CMK (cell line): ENCODE results near the gene BRK1.
"Not testable (repeated sequence)": the region's sequence is repeated elsewhere in the genome, so short reads cannot be mapped to it uniquely, and the experiment has no call there.

ENCODE experiments used
- DNase-seq: peaks from one replicate; pipeline ENCODE4 v3.0.0-alpha.2; 2010; ENCODE audit warnings: low read depth

The BRK1 gene

DNA sequence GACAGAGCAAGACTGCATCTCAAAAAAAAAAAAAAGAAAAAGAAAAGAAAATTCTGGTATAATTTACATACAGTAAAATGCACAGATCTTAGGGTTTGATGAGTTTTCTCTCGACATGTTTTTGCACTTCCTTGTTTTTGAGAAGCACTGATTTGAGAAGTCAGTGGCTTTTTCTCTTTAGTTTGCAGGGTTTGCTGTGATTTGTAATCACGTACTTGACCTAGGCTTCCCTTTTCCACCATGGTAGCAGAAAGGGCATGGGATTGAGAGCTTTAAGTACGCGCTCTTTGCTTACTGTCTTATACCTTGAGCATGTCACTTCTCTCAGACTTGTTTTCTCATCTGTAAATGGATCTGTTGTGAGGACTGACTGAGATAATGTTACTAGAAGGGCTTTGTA, 30.2 kb downstream of the BRK1 start:
- DNase-seq: no peak

- no peak for DNase-seq
These were observed 33.8 kb downstream of the BRK1 start for GRCh38 chr3:10149226-10149625.

- DNase-seq: no peak
These were observed 35.5 kb downstream of the BRK1 start for GRCh38 chr3:10150987-10151386.

DNA sequence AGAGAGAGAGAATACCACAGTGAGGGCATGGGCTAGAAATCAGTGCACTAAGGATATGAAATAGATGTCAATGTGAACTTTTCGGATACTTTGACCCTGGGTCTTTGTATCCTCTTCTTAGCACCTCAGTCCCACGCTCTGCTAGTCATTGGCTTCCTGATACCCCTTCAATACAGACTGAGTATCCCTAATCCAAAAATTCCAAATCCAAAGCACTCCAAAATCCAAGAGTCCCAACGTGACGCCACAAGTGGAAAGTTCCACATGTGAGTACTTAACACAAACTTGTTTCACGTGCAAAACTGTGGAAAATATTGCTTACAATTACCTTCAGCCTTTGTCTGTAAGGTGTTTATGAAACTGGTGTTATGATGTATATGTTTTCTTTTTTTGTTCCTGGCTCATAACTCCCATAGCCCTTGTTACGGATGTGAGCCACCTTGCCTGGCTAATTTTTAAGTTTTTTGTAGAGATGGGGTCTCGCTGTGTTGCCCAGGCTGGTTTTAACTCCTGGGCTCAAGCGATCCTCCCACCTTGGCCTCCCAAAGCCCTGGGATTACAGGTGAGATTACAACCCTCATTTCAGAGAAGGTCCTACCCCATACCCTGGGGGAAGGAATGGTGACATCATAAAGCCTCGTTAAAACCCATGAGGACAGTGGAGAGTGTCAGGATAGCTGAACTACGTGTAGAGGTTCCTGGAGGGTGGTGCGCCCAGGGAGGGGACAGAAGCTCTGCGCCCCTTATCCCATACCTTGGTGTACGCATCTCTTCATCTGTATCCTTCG, 39.1 kb downstream of the BRK1 start:
- DNase-seq: no peak

- no peak for DNase-seq
These were observed 39.6 kb downstream of the BRK1 start for GRCh38 chr3:10155123-10155472.

GRCh38 chr3:10155658-10156057, 40.2 kb downstream of the BRK1 start:
- DNase-seq: no peak

- no peak for DNase-seq
These were observed 41.6 kb downstream of the BRK1 start for GRCh38 chr3:10157031-10157430.

DNA sequence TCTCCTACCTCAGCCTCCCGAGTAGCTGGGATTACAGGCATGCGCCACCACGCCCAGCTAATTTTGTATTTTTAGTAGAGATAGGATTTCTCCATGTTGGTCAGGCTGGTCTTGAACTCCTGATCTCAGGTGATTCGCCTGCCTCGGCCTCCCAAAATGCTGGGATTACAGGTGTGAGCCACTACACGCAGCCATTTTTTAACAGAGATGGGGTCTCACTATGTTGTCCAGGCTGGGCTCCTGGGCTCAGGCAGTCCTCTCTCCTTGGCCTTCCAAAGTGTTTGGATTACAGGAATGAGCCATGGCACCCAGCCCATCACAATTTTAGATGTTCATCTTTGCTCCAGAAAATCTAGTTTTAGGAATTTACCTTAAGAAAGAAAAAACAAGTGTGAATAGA, 43.1 kb downstream of the BRK1 start:
- not testable (repeated sequence) for DNase-seq

DNA sequence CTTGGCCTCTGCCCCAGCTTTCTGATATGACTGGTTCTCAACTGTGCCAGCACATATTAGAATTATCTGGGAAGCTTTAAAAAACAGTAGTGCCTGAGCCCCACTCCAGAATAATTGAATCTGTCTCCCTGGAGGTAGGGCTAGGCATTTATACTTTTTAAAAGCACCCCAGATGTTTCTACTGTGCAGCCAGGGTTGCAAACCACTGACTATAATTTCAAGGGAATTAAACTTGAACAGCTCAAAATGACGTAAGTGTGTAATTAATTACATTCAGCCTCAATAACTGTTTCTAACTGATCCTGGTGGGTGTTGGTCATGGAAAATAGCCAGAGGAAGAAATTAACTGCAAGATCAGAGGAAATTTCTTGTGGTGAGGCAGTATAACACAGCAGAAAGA, 44.9 kb downstream of the BRK1 start:
- no peak for DNase-seq

DNA sequence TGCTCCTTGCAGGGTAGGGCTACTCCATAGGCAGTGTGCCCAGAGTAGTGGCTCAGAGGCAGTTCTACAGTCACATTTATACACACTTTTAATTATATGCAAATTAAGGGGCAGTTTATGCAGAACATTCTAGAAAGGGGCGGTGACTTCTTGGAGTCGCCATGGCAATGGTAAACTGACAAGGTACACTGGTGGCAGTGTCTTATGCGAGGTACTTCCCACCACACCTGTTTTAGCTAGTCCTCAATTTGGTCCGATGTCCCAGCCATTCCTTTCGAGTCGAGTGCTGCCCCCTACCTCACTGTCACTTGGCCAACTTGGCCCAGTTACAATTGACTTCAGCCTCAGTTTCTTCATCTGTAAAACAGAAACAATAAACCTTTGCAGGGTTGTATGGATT, 45.5 kb downstream of the BRK1 start:
- DNase-seq: no peak

DNA sequence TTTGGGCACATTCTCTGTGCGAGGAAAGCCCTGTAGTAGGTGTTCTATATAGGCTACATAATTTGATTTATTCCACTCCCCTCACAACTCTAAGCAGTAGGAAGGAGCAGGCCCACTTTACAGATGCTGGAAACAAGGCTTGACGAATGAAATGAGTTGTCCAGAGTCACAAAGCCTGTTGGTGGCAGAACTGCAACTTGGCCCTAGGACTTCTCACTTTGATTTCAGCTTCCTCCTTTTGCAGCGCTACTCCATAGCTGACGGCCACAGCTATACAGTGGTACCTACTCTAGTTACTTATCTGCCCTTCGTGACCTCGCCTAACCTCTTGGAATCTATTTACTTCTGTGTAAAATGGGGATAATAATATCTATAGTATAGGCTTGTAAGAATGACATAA, 46.7 kb downstream of the BRK1 start:
- no peak for DNase-seq

GRCh38 chr3:10164201-10164545, 48.7 kb downstream of the BRK1 start:
- DNase-seq: not testable (repeated sequence)

GRCh38 chr3:10164546-10165393, 49.3 kb downstream of the BRK1 start, which contains the start of gene IRAK2:
IRAK2 (plus strand) TSS chr3:10164919; CDS start chr3:10164955, 36 bp downstream.
- peak; percentile 21 for DNase-seq

- DNase-seq: no peak
These were observed 50.7 kb downstream of the BRK1 start for GRCh38 chr3:10166213-10166604.

GRCh38 chr3:10169000-10169496, 53.6 kb downstream of the BRK1 start:
- no peak for DNase-seq

DNA sequence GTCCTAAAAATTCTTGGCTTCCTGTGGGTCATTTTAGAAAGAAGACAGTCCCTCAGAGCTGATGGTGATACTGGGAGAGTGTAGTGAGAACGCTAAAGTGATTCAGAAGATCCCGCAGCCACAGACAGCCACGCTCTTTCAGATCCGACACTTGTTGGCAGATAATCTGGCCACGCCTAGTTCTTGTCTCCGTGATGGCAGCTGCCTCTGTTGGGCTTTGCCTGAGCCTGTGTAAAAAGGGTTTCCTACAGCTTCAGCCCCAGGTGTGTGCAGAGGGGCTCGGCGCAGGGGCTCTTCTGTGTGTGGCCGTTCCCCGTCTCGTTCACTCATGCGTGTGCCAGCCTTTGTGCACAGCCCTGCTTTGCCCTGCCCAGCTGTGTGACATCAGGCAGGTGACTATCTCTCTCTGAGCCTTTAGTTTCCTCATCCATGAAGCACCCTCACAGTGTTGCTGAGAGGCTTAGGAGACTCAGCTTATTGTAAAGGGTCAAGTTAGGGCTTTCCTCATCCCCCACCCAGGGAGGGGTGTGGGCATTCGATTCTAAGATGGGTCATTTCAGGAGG, 55.5 kb downstream of the BRK1 start:
- no peak for DNase-seq

DNA sequence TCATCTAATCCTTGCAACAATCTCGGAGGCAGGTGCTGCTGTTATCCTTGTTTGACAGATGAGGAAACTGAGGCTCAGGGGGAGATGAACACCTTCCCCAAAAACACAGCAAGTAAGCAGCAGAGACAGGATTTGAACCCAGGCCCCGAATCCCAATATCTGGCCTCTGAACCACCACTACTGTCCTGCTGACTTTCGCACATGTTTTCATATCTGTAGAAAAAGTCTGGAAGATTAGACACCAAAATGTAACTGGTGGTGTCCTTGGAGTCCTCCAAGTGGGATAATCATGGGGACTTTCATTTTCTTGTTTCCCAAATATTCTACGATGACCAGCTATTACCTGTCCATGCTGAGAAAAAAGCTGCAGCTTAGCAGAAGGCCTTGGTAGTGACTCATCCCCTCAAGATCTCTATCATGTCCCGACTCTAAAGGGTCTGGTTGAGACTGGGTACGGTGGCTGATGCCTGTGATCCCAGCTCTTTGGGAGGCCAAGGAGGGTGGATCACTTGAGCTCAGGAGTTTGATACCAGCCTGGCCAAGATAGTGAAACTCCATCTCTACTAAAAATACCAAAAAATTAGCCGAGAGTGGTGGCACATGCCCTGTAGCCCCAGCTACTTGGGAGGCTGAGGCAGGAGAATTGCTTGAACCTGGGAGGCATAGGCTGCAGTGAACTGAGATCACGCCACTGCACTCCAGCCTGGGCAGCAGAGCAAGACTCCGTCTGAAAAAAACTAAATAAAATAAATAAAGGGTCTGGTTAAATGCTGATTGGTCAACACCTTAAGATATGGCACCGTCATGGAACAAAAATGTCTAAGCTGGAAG, 57.8 kb downstream of the BRK1 start:
- no peak for DNase-seq

DNA sequence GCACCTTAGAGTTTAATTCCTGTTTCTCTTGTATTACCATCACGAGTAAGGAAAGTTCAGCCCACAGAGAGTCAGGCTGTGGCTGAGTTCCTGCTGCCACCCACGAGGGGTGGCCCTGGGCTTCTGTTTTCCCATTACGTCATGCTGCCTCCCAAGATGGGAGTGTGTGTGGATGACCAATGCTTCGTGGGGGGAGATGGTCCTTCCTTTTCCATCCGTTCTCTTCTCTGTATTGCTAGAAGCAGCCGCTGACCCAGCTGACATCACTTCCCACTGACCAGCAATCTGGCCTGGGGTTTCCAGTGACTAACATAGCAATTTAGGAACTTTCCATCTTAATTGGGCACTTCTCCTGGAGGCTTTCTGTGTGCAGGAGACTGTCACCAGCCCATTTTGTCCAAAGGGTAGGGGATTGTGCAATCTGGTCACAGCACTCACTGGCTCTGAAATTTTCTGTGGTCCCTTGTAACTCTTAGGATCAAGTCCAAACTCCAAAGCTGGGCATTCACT, 58.5 kb downstream of the BRK1 start:
- no peak for DNase-seq

GRCh38 chr3:10175334-10175733, 59.9 kb downstream of the BRK1 start:
- DNase-seq: not testable (repeated sequence)

DNA sequence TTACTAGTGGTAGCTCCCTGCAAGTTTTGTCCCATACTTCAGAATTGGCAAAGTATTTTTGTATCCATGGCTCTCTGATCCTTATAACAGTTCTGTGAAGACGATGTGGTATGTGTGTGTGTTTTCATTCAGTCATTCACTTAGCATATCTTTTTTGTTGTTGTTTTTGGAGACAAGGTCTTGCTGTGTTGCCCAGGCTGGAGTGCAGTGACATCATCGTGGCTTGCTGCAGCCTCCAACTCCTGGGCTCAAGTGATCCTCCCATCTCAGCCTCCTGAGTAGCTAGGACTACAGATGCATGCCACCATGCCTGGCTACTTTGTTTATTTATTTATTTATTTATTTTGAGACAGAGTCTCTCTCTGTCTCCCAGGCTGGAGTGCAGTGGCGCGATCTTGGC, 60.7 kb downstream of the BRK1 start:
- DNase-seq: not testable (repeated sequence)
